ENCODE results near the gene MGST3.
"Not testable (repeated sequence)": the region's sequence is repeated elsewhere in the genome, so short reads cannot be mapped to it uniquely, and the experiment has no call there.

Gene MGST3

GRCh38 chr1:165697881-165698760, 67.1 kb downstream of the MGST3 start, which contains the start of gene ALDH9A1:
ALDH9A1 (minus strand) TSS chr1:165698562; CDS start chr1:165698558, 4 bp downstream.
- peak; percentile 82 to 89 for DNase-seq (ENCODE audit: low read depth in 2 of 2)

GRCh38 chr1:165698761-165699052, 67.7 kb downstream of the MGST3 start:
- DNase-seq (ENCODE audit: low read depth in 2 of 2) = no peak

GRCh38 chr1:165699577-165699976, 68.5 kb downstream of the MGST3 start:
- DNase-seq (ENCODE audit: low read depth in 2 of 2) = no peak

- DNase-seq (ENCODE audit: low read depth in 2 of 2) = not testable (repeated sequence)
Observed at GRCh38 chr1:165701922-165702321, 70.9 kb downstream of the MGST3 start.

GRCh38 chr1:165703648-165704047, 72.6 kb downstream of the MGST3 start:
- DNase-seq (ENCODE audit: low read depth in 2 of 2) = no peak
